ENCODE measurements around the gene USP40. TPM values are rescaled to one million over a fixed set of nuclear protein-coding genes. Genes with fewer than 3 reads are reported as not detected.

The USP40 gene
- total and polyA plus RNA-seq, 9 donors, result 18.0 to 44.6 (median 36.1) TPM

- intact Hi-C loops (cut with DNase I), result loop anchor here in 3 of 4 donors (2.0 to 10.0 kb wide), 5 partner anchors 59 to 189 kb away; partner anchors contain the start of genes ATG16L1 (in 2 of the 3) and DGKD (in 2 of the 3)
- no peaks in the 10 kb centered on the region for H3K36me3 ChIP-seq
These were observed 122.9 kb downstream of the USP40 start for GRCh38 chr2:233443511-233444183.

DNA sequence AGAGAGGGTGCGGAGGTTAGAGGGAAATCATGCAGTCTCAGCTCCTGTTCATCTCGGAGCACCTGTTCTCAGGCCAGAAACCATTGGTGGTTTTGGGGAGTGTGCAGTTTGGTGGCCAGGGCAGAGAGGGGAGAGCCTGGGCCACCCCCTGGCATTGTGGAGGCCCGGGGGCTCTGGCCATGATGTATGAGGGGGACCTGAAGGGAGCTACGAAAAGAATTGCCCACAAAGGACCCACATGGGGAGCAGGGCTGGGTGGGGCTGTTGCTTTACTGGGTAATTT, 124.6 kb downstream of the USP40 start:
- 79 to 87% (median 86%) methylated on average over 4 of the region's 4 CpGs for WGBS, 3 donors
- Histone ChIP-seq H3K36me3 (no peaks in the 10 kb centered on the region), H3K4me3 (no peak overlapping the region)

More at GRCh38 chr2:233443511-233444183, 122.9 kb downstream of the USP40 start:
- TF ChIP-seq EP300 (IDR thresholded peaks at IDR 0.05) (no peak), POLR2A (IDR thresholded peaks at IDR 0.05) (no peak), CTCF (IDR thresholded peaks at IDR 0.05) (peak; percentile 71 to 81 (median 80))
- H3K4me3 ChIP-seq, result no peak overlapping the region
- no peaks in the 10 kb centered on the region for H3K27me3 ChIP-seq
- DNase-seq, result peak; percentile 76 to 87 (median 86)
- no peak overlapping the region for H3K27ac ChIP-seq
- 49 to 51% (median 49%) methylated on average over 18 of the region's 18 CpGs for WGBS, 3 donors
- H3K4me1 ChIP-seq (ENCODE audit: insufficient read depth), result peaks cover 11% of the 10 kb centered on the region
- no peaks in the 10 kb centered on the region for H3K9me3 ChIP-seq

DNA sequence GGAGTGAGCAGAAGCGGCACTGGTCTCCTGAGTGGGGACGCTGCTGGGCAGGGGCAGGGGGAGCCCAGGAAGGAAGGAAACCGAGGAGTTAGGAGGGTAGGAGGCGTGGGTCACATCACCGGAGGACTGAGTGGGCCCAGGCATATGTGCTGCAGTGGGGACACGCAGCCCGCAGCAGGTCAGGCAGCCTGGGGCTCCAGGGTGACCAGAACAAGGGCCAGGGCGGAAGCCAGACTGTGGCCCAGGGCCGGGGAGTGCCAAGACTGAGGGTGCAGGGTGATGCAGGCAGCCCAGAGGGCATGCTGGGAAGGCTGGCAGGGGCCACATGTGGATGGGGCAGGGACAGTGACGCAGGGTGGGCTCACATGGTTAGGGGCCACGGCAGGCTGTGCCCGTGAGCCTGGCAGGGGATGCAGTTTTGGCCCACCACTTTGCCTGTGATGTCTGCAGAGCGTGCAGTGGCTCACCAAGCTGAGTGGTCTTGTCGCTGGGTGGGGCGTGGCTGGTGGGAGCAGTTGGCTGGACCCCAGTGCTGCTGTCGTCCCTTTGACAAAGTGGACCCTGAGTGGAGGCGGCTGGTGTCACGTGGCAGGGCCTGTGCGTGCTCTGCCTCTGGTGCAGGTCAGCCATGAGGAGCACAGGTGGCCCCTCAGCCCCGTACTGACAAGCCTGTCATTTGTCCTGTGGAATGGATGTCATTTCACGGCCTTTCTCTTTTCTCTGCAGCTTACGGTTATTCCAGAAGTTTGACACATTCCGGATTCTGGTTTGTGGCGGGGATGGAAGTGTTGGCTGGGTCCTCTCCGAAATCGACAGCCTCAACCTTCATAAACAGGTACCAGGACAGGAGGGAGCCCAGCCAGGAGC, 125.2 kb downstream of the USP40 start:
- H3K36me3 ChIP-seq, result no peaks in the 10 kb centered on the region
- H3K27ac ChIP-seq, result no peak overlapping the region

More for the DNA sequence above, 124.6 kb downstream of the USP40 start:
- H3K27ac ChIP-seq, result no peak overlapping the region
- H3K27me3 ChIP-seq, result no peaks in the 10 kb centered on the region
- DNase-seq, result peak in 2 of 5 donors; percentile 7 to 13
- H3K9me3 ChIP-seq, result no peaks in the 10 kb centered on the region
- intact Hi-C loops (cut with DNase I), result loop anchor here in 3 of 4 donors (10.0 kb wide), 4 partner anchors 57 to 187 kb away; partner anchors contain the start of genes ATG16L1 (in 2 of the 3) and DGKD (in 2 of the 3)
- TF ChIP-seq EP300 (IDR thresholded peaks at IDR 0.05) (no peak), POLR2A (IDR thresholded peaks at IDR 0.05) (no peak), CTCF (IDR thresholded peaks at IDR 0.05) (no peak)
- peaks cover 4% of the 10 kb centered on the region for H3K4me1 ChIP-seq (ENCODE audit: insufficient read depth)

More for the DNA sequence above, 125.2 kb downstream of the USP40 start:
- no peak overlapping the region for H3K4me3 ChIP-seq
- TF ChIP-seq CTCF (IDR thresholded peaks at IDR 0.05) (no peak), EP300 (IDR thresholded peaks at IDR 0.05) (no peak), POLR2A (IDR thresholded peaks at IDR 0.05) (no peak)
- intact Hi-C loops (cut with DNase I), result loop anchor here (2.0 to 10.0 kb wide), 5 partner anchors 57 to 187 kb away; partner anchors contain the start of genes ATG16L1 (in 2 of the 4) and DGKD (in 2 of the 4)
- H3K27me3 ChIP-seq, result no peaks in the 10 kb centered on the region
- 92 to 94% (median 94%) methylated on average over 26 of the region's 26 CpGs for WGBS, 3 donors
- H3K4me1 ChIP-seq (ENCODE audit: insufficient read depth), result peaks cover 4% of the 10 kb centered on the region
- no peaks in the 10 kb centered on the region for H3K9me3 ChIP-seq
- DNase-seq, result peak in 1 of 5 donors; percentile 34

Data from ovary (tissue), 9 donors.